HG02763 (cell line): ENCODE data around the gene IFIT1.
"Not testable (repeated sequence)": the region's sequence is repeated elsewhere in the genome, so short reads cannot be mapped to it uniquely, and the experiment has no call there.

ENCODE experiments used
- ATAC-seq: cut with Tn5 transposase; IDR thresholded peaks from one replicate; pipeline ENCODE4 v1.9.1; 2021; ENCODE audit warnings: mild to moderate bottlenecking, moderate library complexity; ENCODE audit not compliant: unreplicated experiment

Gene IFIT1

GRCh38 chr10:89428877-89429276, 36.5 kb downstream of the IFIT1 start:
- ATAC-seq, result no peak

GRCh38 chr10:89431977-89432376, 39.6 kb downstream of the IFIT1 start:
- no peak for ATAC-seq

DNA sequence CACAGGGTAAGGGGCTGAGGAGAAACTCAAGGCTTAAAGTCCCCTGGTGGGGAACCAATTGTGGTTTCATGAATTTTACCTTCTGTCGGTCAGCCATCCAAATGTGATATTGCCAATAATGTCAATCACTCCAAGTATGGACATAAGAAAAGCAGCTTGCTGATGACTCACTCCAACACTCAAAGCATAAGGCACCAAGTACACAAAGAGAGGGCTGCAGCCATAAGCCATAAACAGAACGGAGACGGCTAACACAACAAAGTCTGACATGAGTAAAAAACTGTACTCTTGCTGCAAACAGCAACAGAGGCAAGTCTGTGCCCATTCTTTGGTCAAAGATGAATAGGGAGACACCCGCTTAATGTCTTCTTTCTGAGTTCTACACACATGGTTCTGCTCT, 46.1 kb downstream of the IFIT1 start:
- ATAC-seq, result no peak

DNA sequence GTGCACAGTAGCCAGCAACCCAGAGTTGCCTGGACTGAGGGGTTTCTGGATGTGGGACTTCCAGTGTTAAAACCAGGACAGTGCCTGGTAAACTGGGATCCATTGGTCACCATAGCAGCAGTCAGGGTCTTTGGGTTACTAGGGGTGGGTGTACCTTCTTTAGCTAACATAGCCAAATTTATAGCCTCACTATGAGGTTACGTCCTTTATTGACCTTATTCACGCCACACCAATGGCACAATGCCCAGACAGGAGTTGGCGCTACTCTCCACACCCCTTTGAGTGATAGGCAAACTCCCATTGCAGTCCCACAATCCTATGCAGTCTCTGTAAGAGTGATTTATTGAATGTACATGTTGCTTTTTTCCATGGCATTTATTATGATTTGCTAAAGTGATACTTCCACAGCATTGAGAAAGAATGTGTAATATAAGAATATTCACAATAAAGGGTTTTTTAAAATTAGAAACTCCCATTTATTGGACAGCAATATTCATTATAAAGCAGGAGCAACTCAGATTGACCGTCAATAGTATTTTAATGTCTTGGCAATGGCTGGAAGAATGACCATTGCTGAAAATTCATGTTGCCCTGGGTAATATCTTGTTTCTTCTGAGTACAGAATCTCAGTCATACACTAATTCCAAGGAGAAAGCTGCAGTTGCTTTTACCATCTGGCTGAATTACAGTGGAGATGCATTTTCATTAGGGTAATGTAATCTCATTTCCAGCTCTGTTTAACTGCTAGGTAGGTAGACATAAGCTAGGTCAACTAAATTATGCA, 48.0 kb downstream of the IFIT1 start:
- ATAC-seq, result no peak

DNA sequence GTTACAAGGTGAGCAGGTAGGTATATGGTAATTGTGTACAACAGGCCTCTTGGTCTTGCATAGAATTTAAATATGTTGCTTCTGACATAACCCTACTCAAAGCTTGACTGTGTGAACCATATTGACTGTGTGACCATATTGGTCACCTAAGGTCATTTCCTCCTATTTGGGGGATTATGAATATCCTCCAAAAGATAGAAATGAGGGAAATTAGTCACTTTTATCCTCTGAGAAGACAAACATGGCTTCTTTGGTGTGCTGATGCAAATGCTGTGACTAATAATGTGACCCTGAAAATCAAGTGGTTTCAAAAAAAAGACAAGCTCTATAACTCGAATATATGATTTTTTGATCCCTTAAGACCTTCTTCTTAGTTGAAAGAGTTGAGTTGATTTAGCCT, 49.9 kb downstream of the IFIT1 start:
- no peak for ATAC-seq

GRCh38 chr10:89444819-89445218, 52.4 kb downstream of the IFIT1 start:
- ATAC-seq, result not testable (repeated sequence)

DNA sequence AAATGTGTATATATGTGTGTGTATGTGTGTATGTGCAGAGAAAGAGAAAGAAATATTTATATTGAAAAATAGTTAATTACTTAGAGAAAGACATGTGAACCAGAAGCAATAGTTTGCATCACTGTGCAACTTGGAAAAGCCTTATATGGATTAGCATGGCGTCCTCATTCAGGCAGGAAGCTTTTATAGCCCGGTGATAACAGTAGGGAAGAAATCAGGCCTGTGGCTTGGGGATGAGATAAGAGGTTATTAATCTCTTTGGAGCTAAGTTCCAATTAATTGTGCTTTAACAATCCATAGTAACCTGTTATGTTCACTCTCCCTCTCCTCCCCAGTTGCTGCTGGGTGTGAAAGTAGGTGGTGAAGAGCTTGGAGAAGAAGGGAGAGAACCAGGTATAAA, 58.5 kb downstream of the IFIT1 start:
- no peak for ATAC-seq

- ATAC-seq, result no peak
These were observed 59.8 kb downstream of the IFIT1 start for GRCh38 chr10:89452193-89452592.

DNA sequence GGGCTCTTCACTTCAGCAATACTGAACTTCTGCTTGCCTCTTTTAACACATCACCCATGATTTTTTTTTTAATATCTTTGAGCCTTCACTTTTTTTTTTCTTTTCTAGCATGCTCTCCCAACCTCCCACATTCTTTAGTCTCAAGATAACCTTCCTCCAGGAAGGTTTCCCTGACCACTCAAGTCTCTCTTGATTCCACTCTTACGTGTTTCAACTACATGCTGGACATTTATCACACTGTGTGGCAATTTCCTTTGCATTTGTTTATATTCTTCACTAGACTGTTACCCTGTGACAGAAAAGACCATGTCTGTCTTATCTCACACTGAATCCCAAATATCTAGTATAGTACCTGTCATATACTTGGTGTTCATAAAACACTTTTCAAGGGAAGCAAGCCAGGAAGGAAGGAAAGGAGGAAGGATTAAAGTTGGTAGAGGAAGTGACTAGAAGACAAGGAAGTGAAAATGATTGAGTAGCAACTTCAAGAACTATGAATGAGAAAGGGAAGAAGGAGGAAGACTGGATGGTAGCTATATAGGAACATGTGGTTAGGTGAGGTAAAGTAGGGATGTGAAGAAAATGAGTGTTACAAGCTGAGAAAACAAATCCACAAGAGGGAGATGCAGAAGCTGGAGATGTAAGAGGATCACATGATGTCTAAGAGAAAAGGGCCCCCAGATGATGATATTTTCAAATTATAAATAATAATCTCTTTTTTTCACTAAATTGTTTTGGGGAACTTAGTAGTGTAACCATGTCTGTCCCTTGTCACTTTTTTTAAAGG, 62.3 kb downstream of the IFIT1 start:
- ATAC-seq, result no peak
